ENCODE measurements around the gene LCN9. TPM values are rescaled to one million over a fixed set of nuclear protein-coding genes. Genes with fewer than 3 reads are reported as not detected.

LCN9 gene
- total RNA-seq, 1 donor from 2014 or later: not detected

DNA sequence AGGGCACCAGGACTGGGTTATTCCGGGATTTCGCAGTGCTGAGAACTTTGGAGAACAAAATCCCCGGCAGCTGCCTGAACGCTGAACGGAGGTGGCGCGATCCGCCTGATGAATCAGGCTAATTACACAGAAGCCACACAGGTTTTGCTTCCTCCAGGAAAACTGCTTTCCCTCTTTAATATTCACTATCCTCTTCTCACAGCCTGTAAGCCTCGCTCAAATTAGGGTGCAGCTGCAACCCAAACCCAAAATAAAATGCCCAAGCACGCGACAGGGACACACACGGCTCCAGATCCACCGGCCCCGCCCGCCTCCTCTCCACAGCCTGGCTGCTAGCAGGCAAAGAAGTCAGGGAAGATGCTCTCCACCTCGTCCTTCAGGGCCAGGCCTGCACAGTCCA lies 30.2 kb downstream of the LCN9 start:
- Mint-ChIP-seq H3K4me1 (no peaks in the 10 kb centered on the region), H3K4me3 (no peak overlapping the region), H3K36me3 (ENCODE audit: low read depth) (no peaks in the 10 kb centered on the region), H3K9me3 (no peaks in the 10 kb centered on the region), H3K27ac (no peak overlapping the region), H3K27me3 (no peaks in the 10 kb centered on the region)
- no peak for DNase-seq
- intact Hi-C loops (cut with micrococcal nuclease): no loop called here

DNA sequence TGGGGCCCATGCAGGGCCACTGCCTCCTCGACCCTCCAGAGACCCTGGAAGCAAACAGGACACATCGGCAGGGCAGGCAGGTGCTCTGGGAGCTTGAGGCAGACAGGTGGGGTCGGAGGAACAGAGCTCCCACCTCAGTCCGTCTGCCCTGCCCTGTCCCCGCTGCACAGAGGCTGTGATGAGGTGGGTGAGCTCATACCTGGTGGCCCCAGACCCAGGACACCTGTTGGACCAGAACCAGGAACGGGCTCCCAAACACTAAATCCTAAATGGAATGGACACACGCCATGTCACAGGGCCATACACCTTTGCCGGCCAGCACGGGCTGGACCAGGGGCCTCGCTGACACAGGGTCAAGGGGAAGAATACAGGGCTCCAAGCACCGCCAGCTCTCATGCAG lies 30.7 kb downstream of the LCN9 start:
- no peaks in the 10 kb centered on the region for H3K4me1 Mint-ChIP-seq
- no peaks in the 10 kb centered on the region for H3K27me3 Mint-ChIP-seq

DNA sequence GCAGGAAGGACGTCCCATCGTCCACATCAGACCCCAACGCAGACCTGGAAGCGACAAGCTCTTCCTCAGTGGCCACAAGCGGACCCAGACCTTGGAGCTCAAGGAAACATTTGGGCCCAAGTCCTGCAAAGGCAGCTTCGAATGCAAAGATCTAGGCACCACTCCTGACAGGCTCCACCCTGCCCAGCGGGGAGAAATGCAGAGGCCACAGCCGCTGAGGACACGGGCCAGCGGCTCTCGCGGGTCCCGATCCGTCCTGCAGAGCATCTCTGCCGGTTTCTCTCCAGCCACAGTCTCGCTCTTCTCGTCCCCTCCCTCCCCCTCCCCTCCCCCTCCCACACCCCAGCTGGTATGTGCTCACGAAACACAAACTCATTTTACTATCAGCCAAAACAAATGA lies 31.3 kb downstream of the LCN9 start:
- no peaks in the 10 kb centered on the region for H3K4me1 Mint-ChIP-seq
- H3K4me3 Mint-ChIP-seq: no peak overlapping the region
- intact Hi-C loops (cut with micrococcal nuclease): no loop called here
- no peaks in the 10 kb centered on the region for H3K9me3 Mint-ChIP-seq
- no peaks in the 10 kb centered on the region for H3K27me3 Mint-ChIP-seq
- no peak overlapping the region for H3K27ac Mint-ChIP-seq
- DNase-seq: no peak
- H3K36me3 Mint-ChIP-seq (ENCODE audit: low read depth): no peaks in the 10 kb centered on the region

More for the DNA sequence above, 30.7 kb downstream of the LCN9 start:
- H3K27ac Mint-ChIP-seq: no peak overlapping the region
- intact Hi-C loops (cut with micrococcal nuclease): no loop called here
- DNase-seq: no peak
- H3K36me3 Mint-ChIP-seq (ENCODE audit: low read depth): no peaks in the 10 kb centered on the region
- no peaks in the 10 kb centered on the region for H3K9me3 Mint-ChIP-seq
- H3K4me3 Mint-ChIP-seq: no peak overlapping the region

DNA sequence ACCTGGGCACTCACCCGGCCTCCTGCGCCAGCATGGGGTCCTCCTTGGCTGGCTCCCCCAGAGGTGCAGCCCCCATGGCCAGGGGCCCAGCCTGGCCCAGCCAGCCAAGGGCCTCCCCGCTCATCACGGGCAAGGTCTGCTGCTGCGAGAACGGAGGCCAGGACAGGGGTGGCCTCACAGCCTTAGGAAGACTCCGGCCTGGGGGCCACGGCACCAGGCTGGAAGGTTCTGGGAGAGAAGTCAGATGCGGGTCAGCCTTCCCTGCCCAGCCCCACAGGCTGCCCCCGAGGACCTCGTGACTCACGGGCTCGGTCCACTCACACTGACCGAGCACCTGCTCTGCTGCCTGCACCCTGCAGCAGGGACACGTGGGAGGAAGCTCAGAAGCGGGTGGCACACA lies 31.9 kb downstream of the LCN9 start:
- Mint-ChIP-seq H3K36me3 (ENCODE audit: low read depth) (no peaks in the 10 kb centered on the region), H3K27me3 (no peaks in the 10 kb centered on the region), H3K4me3 (no peak overlapping the region), H3K9me3 (no peaks in the 10 kb centered on the region), H3K27ac (no peak overlapping the region), H3K4me1 (no peaks in the 10 kb centered on the region)
- intact Hi-C loops (cut with micrococcal nuclease): no loop called here
- DNase-seq: no peak

DNA sequence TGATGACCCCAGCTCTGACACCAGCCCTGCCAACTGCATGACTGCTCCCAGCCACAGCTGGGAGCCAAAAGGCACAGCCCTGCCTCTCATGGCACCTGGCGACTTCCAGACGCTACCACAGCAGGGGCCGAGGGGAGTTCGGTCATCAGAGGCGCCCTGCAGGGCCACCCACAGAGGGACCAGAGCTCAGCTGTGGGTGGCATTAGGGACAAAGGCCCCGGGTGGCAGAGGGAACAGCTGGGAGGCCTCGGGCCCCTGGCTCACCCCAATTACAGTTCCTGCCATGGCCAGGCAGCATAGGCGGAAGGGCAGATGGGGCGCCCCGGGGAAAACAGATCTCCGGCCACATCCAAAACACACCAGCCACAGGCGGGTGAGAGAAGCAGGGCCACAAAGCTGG lies 32.5 kb downstream of the LCN9 start:
- Mint-ChIP-seq H3K4me1 (no peaks in the 10 kb centered on the region), H3K9me3 (no peaks in the 10 kb centered on the region), H3K4me3 (no peak overlapping the region), H3K27me3 (no peaks in the 10 kb centered on the region), H3K27ac (no peak overlapping the region), H3K36me3 (ENCODE audit: low read depth) (no peaks in the 10 kb centered on the region)
- intact Hi-C loops (cut with micrococcal nuclease): no loop called here
- no peak for DNase-seq

DNA sequence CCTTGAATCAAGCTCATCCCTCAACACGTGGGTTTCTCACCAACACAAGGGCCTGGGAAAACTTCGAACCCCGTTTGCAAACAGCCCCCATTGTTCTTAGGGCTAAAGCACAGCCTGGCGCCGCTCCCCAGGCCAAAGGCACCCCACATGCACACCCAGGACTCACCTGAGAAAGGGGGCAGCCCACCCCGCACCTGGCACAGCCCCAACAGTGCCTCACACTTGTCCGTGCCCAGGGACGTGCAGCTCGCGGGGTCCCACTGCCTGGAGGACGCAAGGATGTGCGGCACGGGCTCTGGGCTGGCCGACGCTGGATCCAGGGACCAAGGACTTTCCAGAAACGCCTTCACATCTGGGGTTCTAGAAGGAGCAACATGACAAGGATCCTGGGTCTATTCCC lies 33.3 kb downstream of the LCN9 start:
- intact Hi-C loops (cut with micrococcal nuclease): no loop called here
- DNase-seq: no peak
- no peak overlapping the region for H3K4me3 Mint-ChIP-seq
- no peaks in the 10 kb centered on the region for H3K36me3 Mint-ChIP-seq (ENCODE audit: low read depth)
- no peak overlapping the region for H3K27ac Mint-ChIP-seq
- no peaks in the 10 kb centered on the region for H3K27me3 Mint-ChIP-seq
- no peaks in the 10 kb centered on the region for H3K9me3 Mint-ChIP-seq
- no peaks in the 10 kb centered on the region for H3K4me1 Mint-ChIP-seq

DNA sequence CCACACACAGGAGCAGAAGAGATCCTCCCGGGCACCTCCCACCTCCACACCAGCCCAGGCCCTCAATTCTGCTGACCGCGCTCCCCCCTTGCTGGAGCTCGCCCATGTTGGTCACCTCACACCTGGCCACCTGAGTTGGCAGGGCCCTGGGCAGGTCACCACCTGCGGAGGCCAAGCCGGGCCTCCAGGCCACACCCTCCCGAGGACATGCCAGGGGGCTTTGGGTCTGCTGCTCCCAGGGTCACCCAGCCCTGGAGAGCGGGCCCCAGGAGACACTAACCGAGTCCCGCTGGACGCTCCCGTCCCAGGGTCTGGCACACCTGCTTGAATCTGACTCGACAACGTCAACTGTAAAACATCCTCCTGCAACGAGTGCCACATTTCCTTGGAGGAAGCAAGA lies 34.1 kb downstream of the LCN9 start:
- Mint-ChIP-seq H3K27ac (no peak overlapping the region), H3K36me3 (ENCODE audit: low read depth) (no peaks in the 10 kb centered on the region), H3K4me1 (no peaks in the 10 kb centered on the region), H3K9me3 (no peaks in the 10 kb centered on the region), H3K4me3 (no peak overlapping the region), H3K27me3 (no peaks in the 10 kb centered on the region)
- intact Hi-C loops (cut with micrococcal nuclease): no loop called here
- no peak for DNase-seq

DNA sequence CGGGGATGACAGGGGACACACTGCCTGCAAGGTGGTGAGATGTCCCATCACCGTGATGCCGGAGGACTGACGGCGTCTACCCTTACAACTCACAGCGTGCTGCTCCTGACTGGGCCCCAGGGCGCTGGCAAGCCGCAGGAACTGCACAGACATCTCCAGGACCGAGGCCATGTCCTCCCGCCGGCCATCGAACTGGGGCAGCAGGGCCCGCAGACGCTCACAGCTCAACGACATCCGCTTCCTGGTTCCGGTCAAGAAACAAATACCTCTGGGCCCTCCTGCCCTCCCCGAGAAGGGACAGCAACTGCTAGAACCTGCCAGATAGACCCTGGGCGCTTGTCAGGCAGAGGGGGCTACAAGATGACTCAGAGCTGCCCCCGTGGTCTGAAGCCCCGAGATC lies 35.1 kb downstream of the LCN9 start:
- Mint-ChIP-seq H3K27ac (no peak overlapping the region), H3K4me3 (no peak overlapping the region), H3K9me3 (no peaks in the 10 kb centered on the region), H3K27me3 (no peaks in the 10 kb centered on the region), H3K4me1 (no peaks in the 10 kb centered on the region), H3K36me3 (ENCODE audit: low read depth) (no peaks in the 10 kb centered on the region)
- intact Hi-C loops (cut with micrococcal nuclease): no loop called here
- no peak for DNase-seq

DNA sequence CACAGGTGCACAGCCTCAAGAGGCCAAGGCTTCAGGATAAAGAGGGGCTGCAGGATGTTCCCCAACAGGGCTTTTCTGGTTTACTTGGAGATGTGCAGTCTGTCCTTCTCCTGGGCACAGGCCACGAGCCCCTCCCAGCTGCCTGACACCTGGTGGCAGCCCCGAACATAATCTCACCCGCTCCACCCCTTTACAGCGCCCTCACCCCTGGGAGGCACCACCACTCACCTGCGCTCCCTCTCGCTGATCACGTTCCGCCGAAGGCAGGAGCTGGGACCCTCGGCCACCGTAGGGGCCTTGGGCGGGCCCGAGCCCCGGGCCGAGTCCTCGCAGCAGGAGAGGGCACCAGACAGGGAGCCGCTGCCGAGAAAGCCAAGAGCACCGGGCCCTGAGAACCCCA lies 35.7 kb downstream of the LCN9 start:
- H3K27ac Mint-ChIP-seq: no peak overlapping the region
- intact Hi-C loops (cut with micrococcal nuclease): no loop called here
- DNase-seq: no peak
- no peaks in the 10 kb centered on the region for H3K36me3 Mint-ChIP-seq (ENCODE audit: low read depth)
- H3K27me3 Mint-ChIP-seq: no peaks in the 10 kb centered on the region
- H3K9me3 Mint-ChIP-seq: no peaks in the 10 kb centered on the region
- H3K4me3 Mint-ChIP-seq: no peak overlapping the region
- no peaks in the 10 kb centered on the region for H3K4me1 Mint-ChIP-seq

DNA sequence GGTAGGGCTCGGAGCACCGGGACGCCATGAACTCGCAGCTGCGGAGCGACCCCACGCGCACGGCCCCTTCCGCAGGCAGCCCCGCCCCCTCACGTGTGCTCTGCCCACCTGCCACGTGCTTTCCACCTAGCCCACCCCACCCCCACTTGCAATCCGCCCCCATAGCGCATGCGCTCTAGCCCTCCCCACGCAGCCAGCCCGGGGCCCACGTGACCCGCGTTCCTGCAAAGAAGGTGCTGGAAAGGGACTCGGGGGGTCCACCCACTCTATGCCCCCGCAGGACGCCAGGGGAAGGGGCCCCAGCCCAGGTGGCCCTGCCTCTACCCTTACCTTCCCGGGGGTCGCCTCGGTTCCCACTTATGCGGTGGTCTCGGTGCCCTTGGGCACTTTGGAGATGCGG lies 36.3 kb downstream of the LCN9 start, which contains the start of gene SOHLH1:
Gene SOHLH1, minus strand, starts transcription at position 42 of the 400 bp plus-strand sequence. Its CDS starts 14 bp downstream, at position 28.
- DNase-seq: no peak
- H3K4me3 Mint-ChIP-seq: no peak within 1 kb of the TSS
- H3K27me3 Mint-ChIP-seq: no peaks in the 10 kb centered on the region
- intact Hi-C loops (cut with micrococcal nuclease): no loop called here
- no peak within 1 kb of the TSS for H3K27ac Mint-ChIP-seq
- H3K36me3 Mint-ChIP-seq (ENCODE audit: low read depth): no peaks in the 10 kb centered on the region
- no peaks in the 10 kb centered on the region for H3K9me3 Mint-ChIP-seq
- H3K4me1 Mint-ChIP-seq: no peaks in the 10 kb centered on the region

DNA sequence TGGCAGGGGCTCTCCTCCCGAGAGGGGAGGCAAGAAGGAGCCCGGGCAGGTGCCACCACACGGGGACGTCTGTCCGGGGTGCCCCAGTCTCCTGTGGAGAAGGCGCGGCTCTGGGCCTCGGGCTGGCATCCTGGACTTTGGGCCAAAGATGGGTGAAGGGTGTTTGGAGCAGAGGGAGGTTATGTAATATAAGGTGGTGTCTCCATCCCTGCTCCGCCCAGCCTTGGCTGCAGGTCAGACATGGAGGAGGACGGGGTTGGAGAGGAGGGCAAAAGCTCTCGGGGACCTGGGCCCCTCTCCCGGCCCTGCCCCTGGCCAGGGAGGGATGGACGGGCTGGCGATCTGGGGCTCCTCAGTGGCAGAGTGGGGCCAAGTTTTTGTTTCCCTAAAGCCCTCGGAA lies 37.4 kb downstream of the LCN9 start:
- no peaks in the 10 kb centered on the region for H3K36me3 Mint-ChIP-seq (ENCODE audit: low read depth)
- H3K27me3 Mint-ChIP-seq: no peaks in the 10 kb centered on the region
- H3K9me3 Mint-ChIP-seq: no peaks in the 10 kb centered on the region
- intact Hi-C loops (cut with micrococcal nuclease): loop anchor here (10.0 kb wide), 1 partner anchor 424 kb away; no protein-coding TSS in a partner anchor
- no peak for DNase-seq
- H3K4me3 Mint-ChIP-seq: no peak overlapping the region
- no peak overlapping the region for H3K27ac Mint-ChIP-seq
- no peaks in the 10 kb centered on the region for H3K4me1 Mint-ChIP-seq

DNA sequence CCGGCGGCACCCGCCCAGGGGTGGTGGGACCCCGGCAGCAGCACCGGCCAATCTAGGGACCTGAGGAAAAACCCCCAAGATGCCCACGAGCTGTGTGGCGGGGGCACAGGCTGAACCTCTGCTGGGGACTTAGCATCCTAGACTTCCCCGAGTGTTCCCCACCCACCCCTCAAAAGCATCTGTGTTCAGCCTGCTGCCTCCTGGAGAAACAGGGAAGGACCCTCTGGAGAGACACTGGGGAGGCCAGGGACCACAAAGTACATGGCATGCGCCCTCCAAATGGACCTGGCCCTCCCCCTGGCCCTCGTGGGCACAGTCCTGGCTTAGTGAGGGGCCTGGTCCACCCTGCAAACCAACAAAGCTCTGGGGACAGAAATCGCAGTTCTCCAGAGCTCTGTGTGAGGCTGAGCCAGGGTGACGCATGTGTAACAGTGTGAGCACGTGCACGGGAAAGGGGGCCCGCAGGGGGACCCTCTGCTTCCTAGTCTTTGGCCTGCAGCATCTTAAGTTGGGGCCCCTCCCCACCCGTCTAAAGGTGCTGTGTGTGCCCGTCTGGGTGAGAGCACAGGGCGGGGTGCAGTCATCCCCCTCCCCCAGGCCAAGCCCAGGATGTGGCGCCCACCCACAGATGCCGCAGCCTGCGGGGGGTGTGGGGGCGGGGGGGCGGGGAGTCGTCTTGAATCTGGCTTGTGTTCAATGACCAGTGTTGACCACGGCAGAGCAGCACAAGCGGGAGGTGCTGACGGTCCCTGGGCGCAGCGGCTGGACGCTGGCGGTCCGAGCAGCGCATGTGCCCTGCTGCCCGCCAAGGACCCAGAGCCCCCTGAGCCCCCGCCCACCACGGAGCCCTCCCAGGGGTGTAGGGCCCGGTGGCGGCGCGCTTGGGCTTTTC lies 38.2 kb downstream of the LCN9 start:
- DNase-seq: no peak

DNA sequence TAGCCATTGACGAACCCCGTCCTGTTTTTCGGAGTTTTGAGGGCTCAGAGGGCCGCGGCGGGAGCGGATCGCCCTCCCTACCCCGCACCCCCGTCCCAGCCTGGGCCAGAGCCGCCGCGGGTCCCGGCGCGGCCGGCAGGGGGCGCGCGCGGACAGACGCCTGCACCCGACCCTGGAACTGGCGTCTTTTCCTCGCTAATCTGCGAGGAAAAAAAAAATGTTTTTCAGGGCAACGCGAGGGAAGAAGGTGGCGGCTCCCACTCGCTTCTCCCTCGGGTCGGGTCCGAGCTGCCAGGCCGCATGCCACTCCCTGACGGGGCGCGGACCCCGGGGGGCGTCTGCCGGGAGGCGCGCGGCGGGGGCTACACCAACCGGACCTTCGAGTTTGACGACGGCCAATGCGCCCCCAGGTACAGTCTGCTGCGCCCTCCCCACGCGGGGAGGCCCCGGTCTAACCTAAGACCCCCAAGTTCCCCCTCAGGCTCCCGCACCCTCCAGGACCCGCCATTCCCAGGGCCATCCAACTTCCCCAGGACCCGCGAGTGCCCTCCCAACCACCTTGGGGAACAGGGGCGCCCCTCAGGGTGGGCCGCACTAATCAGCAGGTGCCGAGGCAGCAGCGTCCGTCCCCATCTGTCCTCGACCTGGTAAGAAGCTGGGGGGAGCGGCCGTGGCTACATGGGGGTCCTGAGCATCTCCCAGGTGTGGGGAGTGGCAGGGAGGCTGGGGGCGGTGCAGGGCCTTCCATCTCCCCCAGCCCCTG lies 39.0 kb downstream of the LCN9 start, which contains the start of gene KCNT1:
Gene KCNT1, plus strand, starts transcription at position 227 of the 763 bp plus-strand sequence. Its CDS starts 74 bp downstream, at position 301.
- intact Hi-C loops (cut with micrococcal nuclease): loop anchor here (10.0 kb wide), 1 partner anchor 423 kb away; no protein-coding TSS in a partner anchor
- Mint-ChIP-seq H3K9me3 (no peaks in the 10 kb centered on the region), H3K4me3 (no peak within 1 kb of the TSS), H3K36me3 (ENCODE audit: low read depth) (no peaks in the 10 kb centered on the region), H3K27me3 (no peaks in the 10 kb centered on the region), H3K27ac (no peak within 1 kb of the TSS), H3K4me1 (no peaks in the 10 kb centered on the region)
- peak; percentile 88 for DNase-seq

More for the DNA sequence above, 38.2 kb downstream of the LCN9 start:
- H3K27ac Mint-ChIP-seq: no peak overlapping the region
- no peak overlapping the region for H3K4me3 Mint-ChIP-seq
- no peaks in the 10 kb centered on the region for H3K36me3 Mint-ChIP-seq (ENCODE audit: low read depth)
- no peaks in the 10 kb centered on the region for H3K27me3 Mint-ChIP-seq
- intact Hi-C loops (cut with micrococcal nuclease): loop anchor here (10.0 kb wide), 1 partner anchor 423 kb away; no protein-coding TSS in a partner anchor
- H3K4me1 Mint-ChIP-seq: no peaks in the 10 kb centered on the region
- H3K9me3 Mint-ChIP-seq: no peaks in the 10 kb centered on the region

DNA sequence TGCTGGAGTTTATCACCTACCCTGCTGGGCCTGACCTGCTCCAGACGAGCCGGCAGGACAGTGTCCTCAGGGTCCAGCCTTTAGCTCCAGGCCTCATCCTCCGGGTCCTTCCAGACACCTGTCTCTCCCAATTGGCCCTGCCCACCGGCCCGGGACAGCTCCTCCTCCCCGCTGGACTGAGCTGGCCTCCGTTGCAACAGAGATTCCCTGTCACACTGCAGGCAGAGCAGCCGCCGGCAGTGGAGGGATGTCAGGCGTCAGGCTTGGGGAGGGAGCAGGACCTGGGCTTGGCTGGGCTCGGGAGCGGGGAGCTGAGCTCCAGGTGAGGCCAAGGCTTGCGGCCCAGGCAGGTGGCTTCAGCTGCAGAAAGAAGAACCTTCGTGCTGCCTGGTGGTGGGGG lies 40.6 kb downstream of the LCN9 start:
- no peaks in the 10 kb centered on the region for H3K9me3 Mint-ChIP-seq
- H3K36me3 Mint-ChIP-seq (ENCODE audit: low read depth): no peaks in the 10 kb centered on the region
- H3K4me3 Mint-ChIP-seq: no peak overlapping the region
- no peaks in the 10 kb centered on the region for H3K27me3 Mint-ChIP-seq
- H3K4me1 Mint-ChIP-seq: no peaks in the 10 kb centered on the region
- intact Hi-C loops (cut with micrococcal nuclease): loop anchor here (10.0 kb wide), 1 partner anchor 421 kb away; no protein-coding TSS in a partner anchor
- no peak overlapping the region for H3K27ac Mint-ChIP-seq
- no peak for DNase-seq
